Peyer's patch (tissue), 4 donors: ENCODE results near the gene AMACR. TPM values are rescaled to one million over a fixed set of nuclear protein-coding genes. Genes with fewer than 3 reads are reported as not detected.
A peak's percentile ranks its signal among the peaks of the same experiment; 100 is the strongest.

Experiments
- DNase-seq, 3 donors: peaks; one replicate each; pipeline ENCODE4 v3.0.0-alpha.2; 2017 to 2019
- H3K27ac ChIP-seq, 4 donors: fragments of 200-600 bp; sonication (generic); one replicate each; pipeline ENCODE4 v1.5.1; 2016 to 2019
- H3K27me3 ChIP-seq, 2 donors: fragments of 200-600 bp; sonication (generic); one replicate each; pipeline ENCODE4 v1.5.1; 2019
- H3K36me3 ChIP-seq, 3 donors: fragments of 200-600 bp; sonication (generic); one replicate each; pipeline ENCODE4 v1.5.1; 2016 to 2019
- H3K4me1 ChIP-seq, 4 donors: fragments of 200-600 bp; sonication (generic); one replicate each; pipeline ENCODE4 v1.5.1; 2016 to 2019
- H3K4me3 ChIP-seq, 4 donors: fragments of 200-600 bp; sonication (generic); 1 replicate in 3 of 4; 2 replicates in 1 of 4; pipeline ENCODE4 v1.5.1; 2016 to 2019; ENCODE audit warnings: mild to moderate bottlenecking in 1 of 4
- H3K9me3 ChIP-seq, 4 donors: fragments of 200-600 bp; sonication (generic); one replicate each; pipeline ENCODE4 v1.5.1; 2016 to 2019; ENCODE audit warnings: mild to moderate bottlenecking in 1 of 4
- CTCF ChIP-seq, 6 experiments: fragments of 450-650 bp in 4 of 6; fragments of 200-600 bp in 2 of 6; sonication (generic) in 1 of 6; IDR thresholded peaks; one replicate each; pipeline ENCODE4 v1.5.1; 2017 to 2019; ENCODE audit warnings: antibody characterized with exemption in 6 of 6, mild to moderate bottlenecking in 3 of 6, moderate library complexity in 1 of 6
- POLR2A ChIP-seq, 2 donors: fragments of 450-650 bp; IDR thresholded peaks; one replicate each; pipeline ENCODE4 v1.5.1; 2017; ENCODE audit warnings: antibody characterized with exemption in 2 of 2, mild to moderate bottlenecking in 2 of 2, moderate library complexity in 2 of 2
- total RNA-seq, 4 donors: library from RNA; depleted of rRNA; stranded (reverse); fragments of >200 nt; gene quantifications; one replicate each; pipeline ENCODE4 v1.1.0, GENCODE V29; 2016

AMACR gene
- total RNA-seq, 4 donors from 2014 or later: 14.9 to 24.1 (median 20.3) TPM

DNA sequence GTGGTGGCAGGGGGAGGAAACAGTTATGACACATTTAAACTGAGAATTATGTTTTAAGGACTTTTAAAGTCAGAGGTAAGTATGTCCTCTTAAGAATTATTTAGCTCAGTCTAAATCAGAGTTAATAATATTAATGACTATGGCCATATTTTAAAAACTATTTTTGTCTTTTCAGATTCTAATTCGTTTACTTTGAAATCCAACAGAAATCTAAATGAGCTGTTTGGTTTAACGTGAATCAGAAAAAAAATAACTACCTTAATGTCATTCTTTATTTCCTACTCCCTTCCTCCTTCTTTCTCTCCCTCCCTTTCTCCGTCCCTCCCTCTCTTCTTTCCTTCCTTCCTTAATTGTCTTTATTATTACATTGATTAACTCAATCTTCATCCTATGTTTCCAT is 20.5 kb upstream of the AMACR start:
- H3K4me1 ChIP-seq: no peaks in the 10 kb centered on the region
- no peak for DNase-seq
- no peak overlapping the region for H3K27ac ChIP-seq
- peaks cover 0 to 3% (median 0%) of the 10 kb centered on the region in 3 donors for H3K36me3 ChIP-seq
- TF ChIP-seq CTCF (IDR thresholded peaks at IDR 0.05) (no peak), POLR2A (IDR thresholded peaks at IDR 0.05) (no peak)
- H3K4me3 ChIP-seq: no peak overlapping the region
- no peaks in the 10 kb centered on the region for H3K27me3 ChIP-seq
- H3K9me3 ChIP-seq: no peaks in the 10 kb centered on the region

- Histone ChIP-seq H3K27me3 (no peaks in the 10 kb centered on the region), H3K9me3 (no peaks in the 10 kb centered on the region), H3K27ac (no peak overlapping the region), H3K4me3 (no peak overlapping the region), H3K4me1 (no peaks in the 10 kb centered on the region), H3K36me3 (peaks cover 0 to 3% (median 0%) of the 10 kb centered on the region in 3 donors)
- DNase-seq: no peak
- TF ChIP-seq POLR2A (IDR thresholded peaks at IDR 0.05): no peak
- no peak for TF ChIP-seq CTCF (IDR thresholded peaks at IDR 0.05)
Observed at GRCh38 chr5:34026089-34026761, 18.4 kb upstream of the AMACR start.

DNA sequence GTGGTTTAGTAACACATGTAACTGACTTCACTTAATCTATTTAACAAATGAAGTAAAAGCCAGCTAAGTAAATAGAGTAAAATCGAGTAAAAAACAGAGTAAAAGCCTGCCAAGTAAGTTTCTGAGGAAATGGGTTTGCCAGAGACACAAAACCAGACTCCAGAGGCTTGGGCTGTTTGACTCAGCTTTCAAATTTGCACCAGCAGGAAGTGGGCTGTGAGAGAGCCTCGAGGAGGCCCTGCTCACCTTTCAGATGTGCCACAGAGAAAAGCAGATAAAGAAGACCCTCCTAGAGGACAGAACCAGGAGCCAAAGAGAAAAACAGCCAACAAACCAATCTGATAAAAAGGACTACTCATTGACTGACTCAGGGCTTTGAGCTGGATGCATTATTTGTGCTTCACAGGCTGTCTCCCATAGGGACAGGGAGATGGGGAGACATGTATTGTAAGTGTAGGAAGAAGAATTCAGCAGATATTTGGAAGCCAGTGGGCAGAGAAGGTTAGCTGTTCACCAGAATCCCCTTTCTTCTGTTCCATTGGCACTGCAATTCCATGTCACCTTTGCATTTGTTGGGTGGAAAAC is 14.4 kb upstream of the AMACR start:
- H3K9me3 ChIP-seq: no peaks in the 10 kb centered on the region
- TF ChIP-seq POLR2A (IDR thresholded peaks at IDR 0.05): no peak
- no peak for TF ChIP-seq CTCF (IDR thresholded peaks at IDR 0.05)
- peak overlapping the region in 1 of 4 donors; percentile 8 for H3K27ac ChIP-seq
- DNase-seq: no peak
- no peak overlapping the region for H3K4me3 ChIP-seq
- no peaks in the 10 kb centered on the region for H3K4me1 ChIP-seq
- H3K36me3 ChIP-seq: peaks cover 0 to 3% (median 0%) of the 10 kb centered on the region in 3 donors
- H3K27me3 ChIP-seq: no peaks in the 10 kb centered on the region

- H3K27ac ChIP-seq: no peak overlapping the region
- no peak for TF ChIP-seq CTCF (IDR thresholded peaks at IDR 0.05)
- TF ChIP-seq POLR2A (IDR thresholded peaks at IDR 0.05): no peak
Observed at GRCh38 chr5:34021334-34021733, 13.5 kb upstream of the AMACR start.

GRCh38 chr5:34020726-34021125 is 12.9 kb upstream of the AMACR start:
- TF ChIP-seq POLR2A (IDR thresholded peaks at IDR 0.05): no peak
- no peak for TF ChIP-seq CTCF (IDR thresholded peaks at IDR 0.05)
- Histone ChIP-seq H3K36me3 (peaks cover 0 to 3% (median 0%) of the 10 kb centered on the region in 3 donors), H3K4me3 (no peak overlapping the region), H3K4me1 (no peaks in the 10 kb centered on the region), H3K27me3 (no peaks in the 10 kb centered on the region), H3K27ac (no peak overlapping the region), H3K9me3 (no peaks in the 10 kb centered on the region)
- DNase-seq: no peak

More at GRCh38 chr5:34021334-34021733, 13.5 kb upstream of the AMACR start:
- Histone ChIP-seq H3K9me3 (no peaks in the 10 kb centered on the region), H3K27me3 (no peaks in the 10 kb centered on the region), H3K36me3 (peaks cover 0 to 3% (median 0%) of the 10 kb centered on the region in 3 donors), H3K4me3 (no peak overlapping the region), H3K4me1 (no peaks in the 10 kb centered on the region)
- no peak for DNase-seq
